ENCODE data around the gene KCNK3. TPM values are rescaled to one million over a fixed set of nuclear protein-coding genes. Genes with fewer than 3 reads are reported as not detected.

The KCNK3 gene
- total RNA-seq, 1 experiment from 2014 or later, result 32.8 TPM

GRCh38 chr2:26738481-26738880 lies 46.0 kb downstream of the KCNK3 start:
- DNase-seq (ENCODE audit: low read depth, low spot score), result no peak
- Histone ChIP-seq H3K36me3 (ENCODE audit: control insufficient read depth, insufficient read depth, low read length) (no peaks in the 10 kb centered on the region), H3K27me3 (ENCODE audit: control insufficient read depth, insufficient read depth, low read length) (no peaks in the 10 kb centered on the region), H3K4me3 (ENCODE audit: low read depth in 2 of 2, low read length in 2 of 2) (no peak overlapping the region), H3K27ac (ENCODE audit: low read length) (peak overlapping the region; percentile 70; the same call in 1 of the 2 replicates), H3K9me3 (ENCODE audit: control insufficient read depth, insufficient read depth, low read depth, low read length) (no peaks in the 10 kb centered on the region), H3K4me1 (ENCODE audit: control insufficient read depth, insufficient read depth, low read length) (peaks cover 13% of the 10 kb centered on the region; the same call in 1 of the 2 replicates)
- ChIA-PET CTCF (interaction anchor here (0.7 kb wide), 1 partner anchor 177 kb away, joined by 3 read pairs; no protein-coding TSS in a partner anchor), POLR2A (no interaction called here)
- in situ Hi-C loops (cut with HindIII; ENCODE audit: low pct_unique_long_range_greater_than_20kb, low sequenced_read_pairs) (no loop called here), intact Hi-C loops (cut with micrococcal nuclease; ENCODE audit: unreplicated experiment) (no loop called here)
- no peak for ATAC-seq
- no peak for TF ChIP-seq SIN3A (IDR thresholded peaks at IDR 0.05; ENCODE audit: borderline replicate concordance, insufficient read depth, low read depth, low read length)
- no peak for TF ChIP-seq REST (IDR thresholded peaks at IDR 0.05; ENCODE audit: insufficient read depth in 1 of 2, low read depth in 2 of 2, low read length in 1 of 2)
- TF ChIP-seq POLR2AphosphoS5 (IDR thresholded peaks at IDR 0.05; ENCODE audit: low read depth, low read length), result no peak
- no peak for TF ChIP-seq TCF7L2 (IDR thresholded peaks at IDR 0.05; ENCODE audit: low read depth, low read length)
- TF ChIP-seq, protein P1, sequence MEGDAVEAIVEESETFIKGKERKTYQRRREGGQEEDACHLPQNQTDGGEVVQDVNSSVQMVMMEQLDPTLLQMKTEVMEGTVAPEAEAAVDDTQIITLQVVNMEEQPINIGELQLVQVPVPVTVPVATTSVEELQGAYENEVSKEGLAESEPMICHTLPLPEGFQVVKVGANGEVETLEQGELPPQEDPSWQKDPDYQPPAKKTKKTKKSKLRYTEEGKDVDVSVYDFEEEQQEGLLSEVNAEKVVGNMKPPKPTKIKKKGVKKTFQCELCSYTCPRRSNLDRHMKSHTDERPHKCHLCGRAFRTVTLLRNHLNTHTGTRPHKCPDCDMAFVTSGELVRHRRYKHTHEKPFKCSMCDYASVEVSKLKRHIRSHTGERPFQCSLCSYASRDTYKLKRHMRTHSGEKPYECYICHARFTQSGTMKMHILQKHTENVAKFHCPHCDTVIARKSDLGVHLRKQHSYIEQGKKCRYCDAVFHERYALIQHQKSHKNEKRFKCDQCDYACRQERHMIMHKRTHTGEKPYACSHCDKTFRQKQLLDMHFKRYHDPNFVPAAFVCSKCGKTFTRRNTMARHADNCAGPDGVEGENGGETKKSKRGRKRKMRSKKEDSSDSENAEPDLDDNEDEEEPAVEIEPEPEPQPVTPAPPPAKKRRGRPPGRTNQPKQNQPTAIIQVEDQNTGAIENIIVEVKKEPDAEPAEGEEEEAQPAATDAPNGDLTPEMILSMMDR (IDR thresholded peaks at IDR 0.05), result no peak
- no TSS peak for BruUV-seq (replicated peaks)

DNA sequence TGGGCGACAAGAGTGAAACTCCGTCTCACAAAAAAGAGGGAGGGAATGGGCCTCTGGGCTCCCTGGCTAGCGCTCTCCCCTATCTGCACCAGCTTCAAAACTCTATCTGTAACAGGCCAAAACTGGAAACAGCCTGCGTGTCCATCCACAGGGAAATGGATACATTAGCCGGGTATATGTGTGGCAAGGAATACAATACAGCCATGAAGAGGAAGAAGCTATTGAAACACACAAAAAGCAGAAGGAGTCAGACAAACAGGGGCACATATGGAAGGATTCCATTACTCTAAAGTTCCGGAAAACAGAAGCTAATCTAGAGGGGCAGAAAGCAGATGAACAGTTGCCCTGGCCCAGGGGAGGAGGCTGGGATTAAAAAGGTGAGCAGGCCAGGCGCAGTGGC lies 47.0 kb downstream of the KCNK3 start:
- ChIA-PET POLR2A (interaction anchor here (0.6 kb wide), 1 partner anchor 875 kb away, joined by 8 read pairs; no protein-coding TSS in a partner anchor), CTCF (no interaction called here)
- BruUV-seq (replicated peaks), result no TSS peak
- H3K36me3 ChIP-seq (ENCODE audit: control insufficient read depth, insufficient read depth, low read length), result no peaks in the 10 kb centered on the region
- DNase-seq (ENCODE audit: low read depth, low spot score) (no peak), ATAC-seq (no peak)
- TF ChIP-seq REST (IDR thresholded peaks at IDR 0.05; ENCODE audit: insufficient read depth in 1 of 2, low read depth in 2 of 2, low read length in 1 of 2), result no peak
- TF ChIP-seq, protein P1 (IDR thresholded peaks at IDR 0.05), result no peak
- no peak for TF ChIP-seq SIN3A (IDR thresholded peaks at IDR 0.05; ENCODE audit: borderline replicate concordance, insufficient read depth, low read depth, low read length)
- no peak for TF ChIP-seq POLR2AphosphoS5 (IDR thresholded peaks at IDR 0.05; ENCODE audit: low read depth, low read length)
- no peak for TF ChIP-seq TCF7L2 (IDR thresholded peaks at IDR 0.05; ENCODE audit: low read depth, low read length)
- H3K9me3 ChIP-seq (ENCODE audit: control insufficient read depth, insufficient read depth, low read depth, low read length), result no peaks in the 10 kb centered on the region
- in situ Hi-C loops (cut with HindIII; ENCODE audit: low pct_unique_long_range_greater_than_20kb, low sequenced_read_pairs), result no loop called here
- no peak overlapping the region for H3K4me3 ChIP-seq (ENCODE audit: low read depth in 2 of 2, low read length in 2 of 2)
- H3K27ac ChIP-seq (ENCODE audit: low read length), result no peak overlapping the region
- H3K4me1 ChIP-seq (ENCODE audit: control insufficient read depth, insufficient read depth, low read length), result peaks cover 16% of the 10 kb centered on the region
- intact Hi-C loops (cut with micrococcal nuclease; ENCODE audit: unreplicated experiment), result no loop called here
- H3K27me3 ChIP-seq (ENCODE audit: control insufficient read depth, insufficient read depth, low read length), result no peaks in the 10 kb centered on the region
